Measurements from ENCODE around the gene OSBPL6.

OSBPL6 gene

GRCh38 chr2:178194600-178195389 lies 483 bp downstream of the OSBPL6 start (continued):
- TF ChIP-seq ZNF48 (tag by site-specific recombination; IDR thresholded peaks at IDR 0.05): no peak
- TF ChIP-seq SCRT1 (tag by site-specific recombination; IDR thresholded peaks at IDR 0.05; ENCODE audit: borderline replicate concordance): no peak
- no peak for TF ChIP-seq ZNF449 (tag by site-specific recombination; IDR thresholded peaks at IDR 0.05)
- no peak for TF ChIP-seq ZNF37A (tag by site-specific recombination; IDR thresholded peaks at IDR 0.05)
- no peak for TF ChIP-seq SALL2 (tag by site-specific recombination; IDR thresholded peaks at IDR 0.05; ENCODE audit: borderline replicate concordance)
- TF ChIP-seq MZF1 (tag by site-specific recombination; IDR thresholded peaks at IDR 0.05; ENCODE audit: borderline replicate concordance): no peak; the same call in 1 of the 2 replicates
- TF ChIP-seq ZNF660 (tag by site-specific recombination; IDR thresholded peaks at IDR 0.05): no peak
- no peak for TF ChIP-seq HOXC10 (CRISPR knock-in tag; IDR thresholded peaks at IDR 0.05)
- TF ChIP-seq ZNF202 (tag by site-specific recombination; IDR thresholded peaks at IDR 0.05; ENCODE audit: borderline replicate concordance): no peak
- no peak for TF ChIP-seq ZNF223 (tag by site-specific recombination; IDR thresholded peaks at IDR 0.05)
- no peak for TF ChIP-seq ZNF18 (tag by site-specific recombination; IDR thresholded peaks at IDR 0.05)
- TF ChIP-seq ZBTB7A (tag by site-specific recombination; IDR thresholded peaks at IDR 0.05; ENCODE audit: low read depth): no peak
- TF ChIP-seq ZBTB17 (tag by site-specific recombination; IDR thresholded peaks at IDR 0.05): peak; percentile 94
- TF ChIP-seq ZSCAN18 (tag by site-specific recombination; IDR thresholded peaks at IDR 0.05): no peak
- TF ChIP-seq ZNF549 (tag by site-specific recombination; IDR thresholded peaks at IDR 0.05): no peak
- TF ChIP-seq ZNF768 (tag by site-specific recombination; IDR thresholded peaks at IDR 0.05): no peak
- no peak for TF ChIP-seq ZNF140 (tag by site-specific recombination; IDR thresholded peaks at IDR 0.05)
- no peak for TF ChIP-seq BCL11A (tag by site-specific recombination; IDR thresholded peaks at IDR 0.05; ENCODE audit: low read depth)
- TF ChIP-seq ELK4 (IDR thresholded peaks at IDR 0.05; ENCODE audit: borderline replicate concordance, low read depth, low read length): no peak
- no peak for TF ChIP-seq GLI2 (tag by site-specific recombination; IDR thresholded peaks at IDR 0.05; ENCODE audit: borderline replicate concordance, low read depth)
- TF ChIP-seq ZNF426 (tag by site-specific recombination; IDR thresholded peaks at IDR 0.05): no peak
- TF ChIP-seq ZNF302 (tag by site-specific recombination; IDR thresholded peaks at IDR 0.05; ENCODE audit: low read depth): no peak
- TF ChIP-seq ZNF623 (tag by site-specific recombination; IDR thresholded peaks at IDR 0.05): no peak
- TF ChIP-seq ZBTB44 (tag by site-specific recombination; IDR thresholded peaks at IDR 0.05): peak; percentile 61; the same call in 1 of the 2 replicates
- TF ChIP-seq ZNF76 (tag by site-specific recombination; IDR thresholded peaks at IDR 0.05; ENCODE audit: borderline replicate concordance, low read depth): peak; percentile 68
- no peak for TF ChIP-seq ZBTB21 (tag by site-specific recombination; IDR thresholded peaks at IDR 0.05)
- TF ChIP-seq TSHZ1 (tag by site-specific recombination; IDR thresholded peaks at IDR 0.05; ENCODE audit: borderline replicate concordance): no peak
- TF ChIP-seq ZNF10 (tag by site-specific recombination; IDR thresholded peaks at IDR 0.05): no peak; the same call in 1 of the 2 replicates

All from HEK293 (cell line).